Chondrocyte (in vitro differentiated cells): Measurements from ENCODE around the gene ZNF521. TPM values are rescaled to one million over a fixed set of nuclear protein-coding genes. Genes with fewer than 3 reads are reported as not detected.
A peak's percentile ranks its signal among the peaks of the same experiment; 100 is the strongest.

Experiments
- DNase-seq: peaks from one replicate; pipeline ENCODE4 v3.0.0; 2021; ENCODE audit warnings: mixed read lengths, low spot score
- H3K27ac Mint-ChIP-seq: one replicate; pipeline ENCODE4 v1.8.0; 2021; ENCODE audit warnings: mild to moderate bottlenecking, moderate library complexity, mixed read lengths; ENCODE audit not compliant: unreplicated experiment
- H3K27me3 Mint-ChIP-seq: 2 replicates; pipeline ENCODE4 v1.8.0; 2021; ENCODE audit warnings: low read depth, mixed read lengths
- H3K36me3 Mint-ChIP-seq: 2 replicates; pipeline ENCODE4 v1.8.0; 2021; ENCODE audit warnings: low read depth, mixed read lengths
- H3K4me1 Mint-ChIP-seq: 2 replicates; pipeline ENCODE4 v1.8.0; 2021; ENCODE audit warnings: low read depth, mild to moderate bottlenecking, mixed read lengths
- H3K4me3 Mint-ChIP-seq: one replicate; pipeline ENCODE4 v1.8.0; 2021; ENCODE audit warnings: mild to moderate bottlenecking, moderate library complexity, mixed read lengths; ENCODE audit not compliant: unreplicated experiment
- H3K9me3 Mint-ChIP-seq: 2 replicates; pipeline ENCODE4 v1.8.0; 2021; ENCODE audit warnings: low read depth, mixed read lengths
- CTCF ChIP-seq: fragments of 200-600 bp; sonication (generic); IDR thresholded peaks from 2 replicates; pipeline ENCODE4 v1.5.0; 2021; ENCODE audit warnings: antibody characterized with exemption, mild to moderate bottlenecking, moderate library complexity
- total RNA-seq: library from RNA; stranded (reverse); gene quantifications from 3 replicates; pipeline ENCODE4 v1.2.1, GENCODE V29; 2021

Gene ZNF521
- total RNA-seq, 1 donor from 2014 or later = 29.7 TPM

- Mint-ChIP-seq H3K4me1 (peaks cover 48% of the 10 kb centered on the region), H3K4me3 (no peak overlapping the region), H3K27ac (no peak overlapping the region), H3K27me3 (no peaks in the 10 kb centered on the region), H3K9me3 (no peaks in the 10 kb centered on the region), H3K36me3 (no peaks in the 10 kb centered on the region)
- TF ChIP-seq CTCF = no peak
- no peak for DNase-seq
Measured at GRCh38 chr18:25327584-25327983, 24.4 kb downstream of the ZNF521 start.

GRCh38 chr18:25326361-25326952 is 25.5 kb downstream of the ZNF521 start:
- Mint-ChIP-seq H3K9me3 (no peaks in the 10 kb centered on the region), H3K27me3 (no peaks in the 10 kb centered on the region), H3K4me3 (no peak overlapping the region), H3K27ac (peak overlapping the region; percentile 17), H3K36me3 (peaks cover 2% of the 10 kb centered on the region), H3K4me1 (peaks cover 42% of the 10 kb centered on the region)
- no peak for DNase-seq
- no peak for TF ChIP-seq CTCF

- peaks cover 13% of the 10 kb centered on the region for H3K36me3 Mint-ChIP-seq
- no peak for DNase-seq
- H3K9me3 Mint-ChIP-seq = no peaks in the 10 kb centered on the region
- no peak overlapping the region for H3K4me3 Mint-ChIP-seq
- H3K27me3 Mint-ChIP-seq = no peaks in the 10 kb centered on the region
- peaks cover 28% of the 10 kb centered on the region for H3K4me1 Mint-ChIP-seq
- H3K27ac Mint-ChIP-seq = no peak overlapping the region
- no peak for TF ChIP-seq CTCF
Measured at GRCh38 chr18:25322806-25323205, 29.2 kb downstream of the ZNF521 start.

GRCh38 chr18:25316381-25317018 is 35.5 kb downstream of the ZNF521 start:
- Mint-ChIP-seq H3K9me3 (no peaks in the 10 kb centered on the region), H3K4me1 (peaks cover 4% of the 10 kb centered on the region), H3K36me3 (peaks cover 15% of the 10 kb centered on the region), H3K27ac (no peak overlapping the region), H3K27me3 (no peaks in the 10 kb centered on the region), H3K4me3 (no peak overlapping the region)
- no peak for DNase-seq
- TF ChIP-seq CTCF = no peak

GRCh38 chr18:25314838-25315190 is 37.2 kb downstream of the ZNF521 start:
- TF ChIP-seq CTCF = no peak
- Mint-ChIP-seq H3K9me3 (no peaks in the 10 kb centered on the region), H3K27ac (no peak overlapping the region), H3K36me3 (peaks cover 10% of the 10 kb centered on the region), H3K4me3 (no peak overlapping the region), H3K27me3 (no peaks in the 10 kb centered on the region), H3K4me1 (peaks cover 13% of the 10 kb centered on the region)
- no peak for DNase-seq
